Panc1 (cell line): ENCODE data around the gene SUFU. TPM values are rescaled to one million over a fixed set of nuclear protein-coding genes. Genes with fewer than 3 reads are reported as not detected.

ENCODE experiments used
- ATAC-seq: fragments of 200-7000 bp; cut with Tn5 transposase; 2 replicates; pipeline ENCODE4 v1.9.1; 2020; ENCODE audit warnings: mild to moderate bottlenecking, moderate library complexity
- BruUV-seq: library from RNA; stranded (reverse); fragments of 400-500 nt; replicated peaks from 2 replicates; lab custom pipeline; 2021; lab: Mats Ljungman, UMichigan
- CTCF ChIA-PET: fragments of 300-600 bp; sonication (Branson Sonifier 250); formaldehyde crosslinking; loops from one replicate; lab custom pipeline; 2022; ENCODE audit warnings: antibody characterized with exemption; lab: Charles Lee
- POLR2A ChIA-PET: fragments of 300-600 bp; sonication (Branson Sonifier 250); formaldehyde crosslinking; loops from one replicate; lab custom pipeline; 2022; ENCODE audit warnings: antibody characterized with exemption; lab: Charles Lee
- DNase-seq: peaks from one replicate; pipeline ENCODE4 v3.0.0-alpha.2; 2010; ENCODE audit warnings: low read depth, low spot score
- H3K27ac ChIP-seq: 2 replicates; pipeline ENCODE4 v1.5.1; 2011; ENCODE audit warnings: mild to moderate bottlenecking, low read length, inconsistent platforms
- H3K27me3 ChIP-seq: fragments of 200-500 bp; sonication (Bioruptor generic); 2 replicates; pipeline ENCODE4 v1.6.0; 2014; ENCODE audit warnings: low read length, inconsistent platforms; ENCODE audit not compliant: control insufficient read depth, insufficient read depth
- H3K36me3 ChIP-seq: fragments of 200-500 bp; sonication (Bioruptor generic); 2 replicates; pipeline ENCODE4 v1.5.1; 2014; ENCODE audit warnings: inconsistent platforms, mild to moderate bottlenecking, low read length, moderate library complexity; ENCODE audit not compliant: control insufficient read depth, insufficient read depth
- H3K4me1 ChIP-seq: 2 replicates; pipeline ENCODE4 v1.5.1; 2011; ENCODE audit warnings: inconsistent platforms, mild to moderate bottlenecking, low read length, moderate library complexity; ENCODE audit not compliant: control insufficient read depth, insufficient read depth
- H3K4me3 ChIP-seq, 2 experiments: 2 replicates each; pipeline ENCODE4 v1.5.1; 2011 to 2012; ENCODE audit warnings: low read depth in 2 of 2, low read length in 2 of 2, mild to moderate bottlenecking in 2 of 2, inconsistent platforms in 1 of 2, moderate library complexity in 1 of 2
- H3K9me3 ChIP-seq: fragments of 200-500 bp; sonication (Bioruptor generic); 2 replicates; pipeline ENCODE4 v1.5.1; 2014; ENCODE audit warnings: low read depth, mild to moderate bottlenecking, inconsistent platforms, low read length, moderate library complexity; ENCODE audit not compliant: control insufficient read depth, insufficient read depth
- POLR2AphosphoS5 ChIP-seq: IDR thresholded peaks from 2 replicates; pipeline ENCODE4 v1.6.1; 2012; ENCODE audit warnings: mild to moderate bottlenecking, low read depth, low read length, moderate library complexity
- SIN3A ChIP-seq: IDR thresholded peaks from 2 replicates; pipeline ENCODE4 v1.6.1; 2012; ENCODE audit warnings: low read depth, mild to moderate bottlenecking, low read length, moderate library complexity, borderline replicate concordance; ENCODE audit not compliant: insufficient read depth
- TCF7L2 ChIP-seq: IDR thresholded peaks from 2 replicates; pipeline ENCODE4 v1.6.1; 2011; ENCODE audit warnings: mild to moderate bottlenecking, low read depth, low read length, inconsistent platforms
- in situ Hi-C: cut with HindIII; loops from 2 replicates; pipeline ENCODE4 v1.10.0; 2016; ENCODE audit warnings: low sequenced_read_pairs, low pct_unique_long_range_greater_than_20kb
- intact Hi-C: fragments of 100-400 bp; cut with micrococcal nuclease; formaldehyde crosslinking; loops from one replicate; pipeline ENCODE4 v1.10.0; 2022; ENCODE audit not compliant: unreplicated experiment
- total RNA-seq: library from RNA; stranded (reverse); gene quantifications from one replicate; pipeline ENCODE4 v1.2.1, GENCODE V29; 2021; ENCODE audit not compliant: unreplicated experiment
- TF ChIP-seq, protein P1 (sequence below): fragments of 450-650 bp; IDR thresholded peaks from 2 replicates; pipeline ENCODE4 v1.5.1; 2017; ENCODE audit warnings: mild to moderate bottlenecking
- TF ChIP-seq, protein P2 (sequence below), 2 experiments: IDR thresholded peaks; 2 replicates each; pipeline ENCODE4 v1.6.1; 2011 to 2012; ENCODE audit warnings: low read depth in 2 of 2, control low read depth in 1 of 2, low read length in 1 of 2, mild to moderate bottlenecking in 1 of 2, moderate library complexity in 1 of 2; ENCODE audit not compliant: insufficient read depth in 1 of 2

The SUFU gene
- total RNA-seq, 1 experiment from 2014 or later: 9.5 TPM

- Histone ChIP-seq H3K36me3 (no peaks in the 10 kb centered on the region), H3K27me3 (no peaks in the 10 kb centered on the region), H3K9me3 (no peaks in the 10 kb centered on the region), H3K4me1 (no peaks in the 10 kb centered on the region), H3K4me3 (no peak overlapping the region), H3K27ac (no peak overlapping the region)
- TF ChIP-seq POLR2AphosphoS5 (no peak), SIN3A (no peak), TCF7L2 (no peak)
- TF ChIP-seq, protein P1, sequence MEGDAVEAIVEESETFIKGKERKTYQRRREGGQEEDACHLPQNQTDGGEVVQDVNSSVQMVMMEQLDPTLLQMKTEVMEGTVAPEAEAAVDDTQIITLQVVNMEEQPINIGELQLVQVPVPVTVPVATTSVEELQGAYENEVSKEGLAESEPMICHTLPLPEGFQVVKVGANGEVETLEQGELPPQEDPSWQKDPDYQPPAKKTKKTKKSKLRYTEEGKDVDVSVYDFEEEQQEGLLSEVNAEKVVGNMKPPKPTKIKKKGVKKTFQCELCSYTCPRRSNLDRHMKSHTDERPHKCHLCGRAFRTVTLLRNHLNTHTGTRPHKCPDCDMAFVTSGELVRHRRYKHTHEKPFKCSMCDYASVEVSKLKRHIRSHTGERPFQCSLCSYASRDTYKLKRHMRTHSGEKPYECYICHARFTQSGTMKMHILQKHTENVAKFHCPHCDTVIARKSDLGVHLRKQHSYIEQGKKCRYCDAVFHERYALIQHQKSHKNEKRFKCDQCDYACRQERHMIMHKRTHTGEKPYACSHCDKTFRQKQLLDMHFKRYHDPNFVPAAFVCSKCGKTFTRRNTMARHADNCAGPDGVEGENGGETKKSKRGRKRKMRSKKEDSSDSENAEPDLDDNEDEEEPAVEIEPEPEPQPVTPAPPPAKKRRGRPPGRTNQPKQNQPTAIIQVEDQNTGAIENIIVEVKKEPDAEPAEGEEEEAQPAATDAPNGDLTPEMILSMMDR: no peak
- TF ChIP-seq, protein P2, sequence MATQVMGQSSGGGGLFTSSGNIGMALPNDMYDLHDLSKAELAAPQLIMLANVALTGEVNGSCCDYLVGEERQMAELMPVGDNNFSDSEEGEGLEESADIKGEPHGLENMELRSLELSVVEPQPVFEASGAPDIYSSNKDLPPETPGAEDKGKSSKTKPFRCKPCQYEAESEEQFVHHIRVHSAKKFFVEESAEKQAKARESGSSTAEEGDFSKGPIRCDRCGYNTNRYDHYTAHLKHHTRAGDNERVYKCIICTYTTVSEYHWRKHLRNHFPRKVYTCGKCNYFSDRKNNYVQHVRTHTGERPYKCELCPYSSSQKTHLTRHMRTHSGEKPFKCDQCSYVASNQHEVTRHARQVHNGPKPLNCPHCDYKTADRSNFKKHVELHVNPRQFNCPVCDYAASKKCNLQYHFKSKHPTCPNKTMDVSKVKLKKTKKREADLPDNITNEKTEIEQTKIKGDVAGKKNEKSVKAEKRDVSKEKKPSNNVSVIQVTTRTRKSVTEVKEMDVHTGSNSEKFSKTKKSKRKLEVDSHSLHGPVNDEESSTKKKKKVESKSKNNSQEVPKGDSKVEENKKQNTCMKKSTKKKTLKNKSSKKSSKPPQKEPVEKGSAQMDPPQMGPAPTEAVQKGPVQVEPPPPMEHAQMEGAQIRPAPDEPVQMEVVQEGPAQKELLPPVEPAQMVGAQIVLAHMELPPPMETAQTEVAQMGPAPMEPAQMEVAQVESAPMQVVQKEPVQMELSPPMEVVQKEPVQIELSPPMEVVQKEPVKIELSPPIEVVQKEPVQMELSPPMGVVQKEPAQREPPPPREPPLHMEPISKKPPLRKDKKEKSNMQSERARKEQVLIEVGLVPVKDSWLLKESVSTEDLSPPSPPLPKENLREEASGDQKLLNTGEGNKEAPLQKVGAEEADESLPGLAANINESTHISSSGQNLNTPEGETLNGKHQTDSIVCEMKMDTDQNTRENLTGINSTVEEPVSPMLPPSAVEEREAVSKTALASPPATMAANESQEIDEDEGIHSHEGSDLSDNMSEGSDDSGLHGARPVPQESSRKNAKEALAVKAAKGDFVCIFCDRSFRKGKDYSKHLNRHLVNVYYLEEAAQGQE (IDR thresholded peaks at IDR 0.05; ENCODE audit: insufficient read depth in 1 of 2, low read depth in 2 of 2, low read length in 1 of 2): no peak
- in situ Hi-C loops: no loop called here
- intact Hi-C loops: no loop called here
- ATAC-seq: no peak
- ChIA-PET CTCF (interaction anchor here (0.7 kb wide), 1 partner anchor 20 kb away, joined by 4 read pairs; no protein-coding TSS in a partner anchor), POLR2A (no interaction called here)
- DNase-seq: no peak
- no TSS peak for BruUV-seq
Observed at GRCh38 chr10:102537367-102537766, 33.6 kb downstream of the SUFU start.

GRCh38 chr10:102537948-102538347, 34.2 kb downstream of the SUFU start:
- intact Hi-C loops: no loop called here
- Histone ChIP-seq H3K27ac (no peak overlapping the region), H3K9me3 (no peaks in the 10 kb centered on the region), H3K4me3 (no peak overlapping the region), H3K27me3 (no peaks in the 10 kb centered on the region), H3K36me3 (no peaks in the 10 kb centered on the region), H3K4me1 (no peaks in the 10 kb centered on the region)
- DNase-seq: no peak
- ATAC-seq: no peak
- TF ChIP-seq, protein P2 (IDR thresholded peaks at IDR 0.05; ENCODE audit: insufficient read depth in 1 of 2, low read depth in 2 of 2, low read length in 1 of 2): no peak
- no peak for TF ChIP-seq POLR2AphosphoS5
- TF ChIP-seq TCF7L2: no peak
- ChIA-PET POLR2A (no interaction called here), CTCF (no interaction called here)
- BruUV-seq: no TSS peak
- in situ Hi-C loops: no loop called here
